Activated CD4-positive, CD25-positive, alpha-beta regulatory T cell treated with anti-CD3 and anti-CD28 coated beads, Interleukin-2, amount 50 U/mL, for 16 hours (primary cell): Measurements from ENCODE around the gene PCNX2.

Experiments used
- DNase-seq: peaks from one replicate; pipeline ENCODE4 v3.0.0-alpha.2; 2020; ENCODE audit warnings: low read depth, low spot score

Gene PCNX2

DNA sequence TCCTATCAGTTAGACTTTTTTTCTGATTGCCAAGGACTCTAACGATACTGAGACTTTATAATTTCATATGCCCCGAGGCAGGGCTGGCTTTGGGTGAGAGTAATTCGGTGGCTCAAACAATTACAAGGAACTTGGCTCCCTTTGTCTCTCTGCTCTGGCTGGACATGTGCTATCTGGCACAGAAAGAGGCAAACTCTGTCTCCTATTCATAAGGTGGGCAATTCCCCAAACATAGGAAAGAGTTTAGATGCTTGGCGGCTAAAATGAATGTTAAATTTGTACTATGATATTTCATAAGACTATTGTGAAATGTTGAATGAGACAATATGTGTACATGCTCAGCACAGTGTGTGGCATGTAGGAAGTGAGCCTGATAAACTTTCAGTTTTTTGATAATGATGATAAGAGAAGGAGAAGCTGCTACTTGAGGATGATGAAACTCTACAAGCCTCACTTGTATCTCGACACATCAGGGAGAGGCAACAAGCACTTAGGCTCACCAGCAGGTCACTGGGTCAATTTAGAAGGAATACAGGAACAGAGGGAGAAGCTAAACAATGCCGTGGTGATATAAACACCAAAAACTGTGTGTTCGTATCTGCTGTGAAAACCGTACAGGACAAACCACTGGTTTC, 357.7 kb downstream of the PCNX2 start:
- DNase-seq: no peak

DNA sequence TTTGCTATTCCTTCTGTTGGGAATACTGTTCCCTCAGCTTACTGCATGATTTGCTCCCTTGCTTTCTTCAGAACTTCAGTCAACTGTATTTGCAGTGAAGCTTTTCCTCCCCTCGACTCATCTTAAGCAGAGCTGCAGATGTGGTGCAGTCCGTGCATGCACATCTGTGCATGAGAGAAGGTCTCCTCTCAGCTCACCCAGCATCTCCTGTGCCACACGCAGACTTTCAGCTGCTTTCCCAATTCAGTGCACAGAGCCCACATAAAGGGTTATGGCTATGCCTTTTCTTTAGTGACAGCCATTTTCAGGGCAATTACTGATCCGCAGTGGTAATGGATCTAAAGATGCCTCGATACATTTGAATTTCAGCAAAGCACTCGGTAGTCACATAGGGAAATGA, 358.6 kb downstream of the PCNX2 start:
- no peak for DNase-seq
